Loucy (cell line): ENCODE results near the gene CENPU.

Source experiments
- H2AFZ ChIP-seq: fragments of 200-600 bp; sonication (generic); 2 replicates; pipeline ENCODE4 v1.6.0; 2016; ENCODE audit warnings: antibody characterized with exemption, mild to moderate bottlenecking, low read length, moderate library complexity
- H3F3A ChIP-seq: fragments of 200-600 bp; 2 replicates; pipeline ENCODE4 v1.6.0; 2016; ENCODE audit warnings: antibody characterized with exemption, low read depth, mild to moderate bottlenecking
- H3K27me3 ChIP-seq: fragments of 200-600 bp; sonication (generic); 2 replicates; pipeline ENCODE4 v1.6.1; 2014; ENCODE audit warnings: low read length, mild to moderate bottlenecking; ENCODE audit not compliant: insufficient read depth, poor library complexity, severe bottlenecking
- H3K36me3 ChIP-seq: fragments of 200-600 bp; sonication (generic); 2 replicates; pipeline ENCODE4 v1.6.1; 2016; ENCODE audit warnings: low read length; ENCODE audit not compliant: insufficient read depth
- H3K4me1 ChIP-seq: fragments of 200-600 bp; sonication (generic); 2 replicates; pipeline ENCODE4 v1.5.1; 2014; ENCODE audit warnings: low read length, mild to moderate bottlenecking; ENCODE audit not compliant: insufficient read depth, poor library complexity, severe bottlenecking
- H3K4me2 ChIP-seq: fragments of 200-600 bp; sonication (generic); 2 replicates; pipeline ENCODE4 v1.6.0; 2014; ENCODE audit warnings: antibody characterized with exemption, low read length, low read depth, mild to moderate bottlenecking; ENCODE audit not compliant: poor library complexity, severe bottlenecking
- H3K4me3 ChIP-seq: fragments of 200-600 bp; sonication (generic); 2 replicates; pipeline ENCODE4 v1.5.1; 2014; ENCODE audit warnings: low read length, mild to moderate bottlenecking, mixed read lengths; ENCODE audit not compliant: poor library complexity, severe bottlenecking
- H3K79me2 ChIP-seq: fragments of 200-600 bp; sonication (generic); 2 replicates; pipeline ENCODE4 v1.6.1; 2014; ENCODE audit warnings: low read length; ENCODE audit not compliant: insufficient read depth
- H3K9ac ChIP-seq: fragments of 200-600 bp; sonication (generic); 2 replicates; pipeline ENCODE4 v1.6.0; 2014; ENCODE audit warnings: mild to moderate bottlenecking, low read depth, low read length, moderate library complexity; ENCODE audit not compliant: poor library complexity, severe bottlenecking
- H3K9me2 ChIP-seq: fragments of 200-600 bp; sonication (generic); replicated peaks from 2 replicates; pipeline ENCODE4 v1.6.1; 2016; ENCODE audit warnings: low read depth, low read length, mixed read lengths
- H3K9me3 ChIP-seq: fragments of 200-600 bp; sonication (generic); 2 replicates; pipeline ENCODE4 v1.6.1; 2014; ENCODE audit warnings: mild to moderate bottlenecking, antibody characterized with exemption, low read length, low read depth; ENCODE audit not compliant: insufficient read depth
- H4K20me1 ChIP-seq: fragments of 200-600 bp; sonication (generic); 2 replicates; pipeline ENCODE4 v1.6.0; 2014; ENCODE audit warnings: antibody characterized with exemption, low read length, mild to moderate bottlenecking; ENCODE audit not compliant: insufficient read depth, poor library complexity, severe bottlenecking
- CTCF ChIP-seq: fragments of 200-600 bp; sonication (generic); conservative IDR thresholded peaks from 2 replicates; pipeline ENCODE4 v1.5.1; 2014; ENCODE audit warnings: mild to moderate bottlenecking, antibody characterized with exemption, low read length
- EZH2phosphoT487 ChIP-seq: fragments of 200-600 bp; IDR thresholded peaks from 2 replicates; pipeline ENCODE4 v1.6.1; 2018; ENCODE audit warnings: antibody characterized with exemption, mild to moderate bottlenecking, moderate library complexity, borderline replicate concordance

Gene CENPU

DNA sequence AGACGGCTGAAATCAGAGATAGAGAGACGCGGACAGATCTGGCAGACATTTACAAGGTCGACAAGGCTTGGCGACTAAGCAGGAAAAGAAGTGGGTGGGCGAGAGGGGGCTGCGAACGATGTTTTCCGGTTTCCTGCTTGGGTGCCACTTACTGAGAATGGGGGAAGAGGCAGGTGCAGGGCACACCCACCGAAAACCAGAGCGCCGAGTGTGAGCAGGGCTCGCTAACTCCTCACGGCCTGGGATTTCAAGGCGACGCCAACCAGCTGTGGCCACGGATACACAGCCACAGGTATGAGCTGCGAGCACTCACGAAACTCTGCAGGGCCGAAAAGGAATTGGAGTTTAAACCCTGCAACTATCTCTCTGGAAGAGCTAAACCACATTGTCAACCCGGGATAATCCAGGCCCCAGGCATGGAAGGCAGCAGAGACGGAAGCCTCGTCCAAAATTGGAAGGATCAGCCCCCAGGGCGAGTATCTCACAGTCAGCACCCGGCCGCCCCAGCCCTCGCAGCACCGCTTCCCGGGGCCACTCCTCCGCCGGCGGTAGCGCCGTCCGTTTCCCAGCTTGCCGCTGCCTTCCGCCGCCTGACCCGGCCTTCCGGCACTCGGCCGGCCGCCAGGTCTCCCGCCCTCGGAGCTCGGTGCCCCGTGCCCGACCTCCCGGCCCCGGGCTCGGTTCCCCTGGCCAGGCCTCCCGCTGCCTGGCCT, 85.4 kb downstream of the CENPU start:
- Histone ChIP-seq H3K9me3 (no peaks in the 10 kb centered on the region), H2AFZ (peak overlapping the region; percentile 35), H3K79me2 (peaks cover 71% of the 10 kb centered on the region), H3K9me2 (no peaks in the 10 kb centered on the region), H3K4me3 (peak overlapping the region; percentile 92), H3K27me3 (no peaks in the 10 kb centered on the region), H3F3A (0 out of 2 replicates have a peak, but pooled peaks cover 2% of the 10 kb centered on the region), H3K4me1 (peaks cover 49% of the 10 kb centered on the region), H3K9ac (peak overlapping the region; percentile 96), H4K20me1 (peaks cover 53% of the 10 kb centered on the region), H3K36me3 (no peaks in the 10 kb centered on the region), H3K4me2 (peak overlapping the region; percentile 98)
- TF ChIP-seq EZH2phosphoT487 (no peak), CTCF (no peak)

DNA sequence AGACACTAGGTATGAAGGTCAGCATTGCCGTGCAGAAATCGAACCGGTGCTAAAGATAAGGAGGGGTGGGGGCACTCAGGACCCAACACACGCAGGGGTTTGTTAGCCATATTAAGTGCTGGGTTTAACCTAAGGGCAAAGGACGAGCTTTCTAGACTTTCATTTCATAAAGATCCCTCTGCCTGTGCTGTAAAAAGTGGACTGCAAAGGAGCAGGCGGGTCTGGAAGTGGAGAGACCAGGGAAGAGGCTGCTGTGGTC, 85.9 kb downstream of the CENPU start:
- Histone ChIP-seq H2AFZ (0 out of 2 replicates have a peak overlapping the region, but pooled peaks have one; percentile 35), H3K4me1 (peaks cover 49% of the 10 kb centered on the region), H3K4me3 (peak overlapping the region; percentile 92), H3K36me3 (no peaks in the 10 kb centered on the region), H4K20me1 (peaks cover 53% of the 10 kb centered on the region), H3K9me3 (no peaks in the 10 kb centered on the region), H3K9me2 (no peaks in the 10 kb centered on the region), H3F3A (0 out of 2 replicates have a peak, but pooled peaks cover 2% of the 10 kb centered on the region), H3K9ac (peak overlapping the region; percentile 96), H3K79me2 (peaks cover 74% of the 10 kb centered on the region), H3K27me3 (no peaks in the 10 kb centered on the region), H3K4me2 (peak overlapping the region; percentile 98)
- TF ChIP-seq EZH2phosphoT487 (no peak), CTCF (no peak)

DNA sequence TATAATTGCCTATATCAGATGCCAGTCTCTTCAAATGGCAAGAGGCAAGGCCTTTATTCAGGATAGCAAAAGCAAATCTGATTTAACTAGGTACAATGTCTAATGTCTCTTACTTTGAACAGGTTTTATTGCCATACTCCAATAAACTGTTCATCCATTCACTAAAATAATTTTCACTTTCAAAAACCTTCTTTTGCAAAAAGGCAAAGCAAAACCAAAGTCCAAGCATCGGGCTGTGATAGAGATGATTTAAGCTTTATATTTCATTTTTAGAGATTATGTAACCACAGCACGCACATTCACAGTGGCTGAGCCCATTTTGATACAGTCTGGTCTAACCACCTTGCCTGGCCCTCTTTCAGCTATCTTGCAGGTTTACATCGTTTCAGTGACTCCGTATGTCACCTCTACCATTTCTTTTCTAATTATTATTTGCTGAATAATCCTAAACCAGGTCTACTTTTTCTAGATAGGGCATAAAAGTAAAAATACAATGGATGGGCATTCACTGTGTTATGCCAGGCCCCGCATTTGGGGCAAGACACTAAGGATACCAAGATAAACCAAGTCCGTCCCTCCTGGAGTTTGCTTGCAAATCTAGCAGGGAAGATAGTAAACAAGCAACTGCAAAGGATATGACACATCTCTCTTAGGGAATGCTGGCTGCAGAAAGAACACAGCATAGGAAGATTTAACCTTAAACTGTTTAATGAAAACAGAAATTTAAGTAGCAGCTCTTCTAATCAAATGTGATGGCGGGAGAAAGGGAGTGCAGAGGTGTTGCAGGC, 86.4 kb downstream of the CENPU start:
- Histone ChIP-seq H3K9me2 (no peaks in the 10 kb centered on the region), H3K9me3 (no peaks in the 10 kb centered on the region), H3K36me3 (no peaks in the 10 kb centered on the region), H3K79me2 (peaks cover 80% of the 10 kb centered on the region), H3K4me3 (peak overlapping the region; percentile 92), H3K4me2 (peak overlapping the region; percentile 98), H3F3A (0 out of 2 replicates have a peak, but pooled peaks cover 2% of the 10 kb centered on the region), H4K20me1 (peaks cover 53% of the 10 kb centered on the region), H3K27me3 (no peaks in the 10 kb centered on the region), H3K9ac (peak overlapping the region; percentile 96), H3K4me1 (peaks cover 49% of the 10 kb centered on the region), H2AFZ (no peak overlapping the region)
- TF ChIP-seq CTCF (no peak), EZH2phosphoT487 (no peak)
